GM19468 (cell line): Measurements from ENCODE around the gene FGFBP2.
A peak's percentile ranks its signal among the peaks of the same experiment; 100 is the strongest.

Experiments used
- ATAC-seq: cut with Tn5 transposase; IDR thresholded peaks from one replicate; pipeline ENCODE4 v1.9.1; 2021; ENCODE audit warnings: mild to moderate bottlenecking, moderate library complexity, moderate number of reproducible peaks; ENCODE audit not compliant: unreplicated experiment; ENCODE audit errors: extremely low read depth

FGFBP2 gene, protein sequence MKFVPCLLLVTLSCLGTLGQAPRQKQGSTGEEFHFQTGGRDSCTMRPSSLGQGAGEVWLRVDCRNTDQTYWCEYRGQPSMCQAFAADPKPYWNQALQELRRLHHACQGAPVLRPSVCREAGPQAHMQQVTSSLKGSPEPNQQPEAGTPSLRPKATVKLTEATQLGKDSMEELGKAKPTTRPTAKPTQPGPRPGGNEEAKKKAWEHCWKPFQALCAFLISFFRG

GRCh38 chr4:15963001-15963451 is at the start of gene FGFBP2:
Gene FGFBP2, minus strand, starts transcription at chr4:15963175. Its CDS starts 46 bp downstream, at chr4:15963129.
- ATAC-seq = no peak

DNA sequence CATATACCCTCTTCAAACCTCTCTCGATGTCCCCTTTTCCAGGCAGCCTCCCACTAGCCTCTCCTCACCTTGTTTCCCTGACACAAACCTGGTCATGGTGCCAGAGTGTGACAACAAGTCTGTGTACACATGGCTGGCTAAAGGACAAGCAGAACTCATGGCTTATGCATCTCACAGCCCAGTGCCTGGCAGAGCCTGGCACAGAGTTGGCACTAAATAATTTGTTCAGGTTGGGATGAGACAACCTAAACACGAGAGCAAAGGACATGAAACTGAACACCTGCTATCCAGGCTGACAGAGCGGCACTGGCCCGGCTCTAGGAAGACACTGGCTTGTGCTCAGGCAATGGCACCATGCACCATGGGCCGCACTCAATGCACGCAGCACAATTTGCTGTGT is 48.2 kb upstream of the FGFBP2 start:
- no peak for ATAC-seq

DNA sequence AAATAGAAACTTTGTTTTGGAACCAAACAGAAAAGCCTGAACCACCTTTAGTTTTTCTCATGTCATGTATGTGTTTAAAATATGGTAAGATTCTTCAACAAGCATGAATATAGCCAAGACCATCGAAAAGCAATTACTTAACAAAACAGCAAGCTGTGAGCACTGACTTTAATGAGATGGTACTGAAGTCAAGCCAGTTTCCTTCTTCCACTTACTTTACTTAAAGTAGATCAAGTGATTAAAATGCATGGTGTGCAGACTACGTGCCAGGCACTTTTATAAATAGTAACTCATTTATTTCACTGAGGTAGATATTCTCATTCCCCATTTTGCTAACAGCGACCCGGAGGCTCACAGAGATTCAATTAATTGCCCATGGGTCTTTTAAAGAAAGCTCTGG is 46.2 kb upstream of the FGFBP2 start:
- ATAC-seq = no peak

- ATAC-seq = no peak
Observed at GRCh38 chr4:16007471-16008095, 44.6 kb upstream of the FGFBP2 start.

- no peak for ATAC-seq
Observed at GRCh38 chr4:16006771-16007446, 43.9 kb upstream of the FGFBP2 start.

DNA sequence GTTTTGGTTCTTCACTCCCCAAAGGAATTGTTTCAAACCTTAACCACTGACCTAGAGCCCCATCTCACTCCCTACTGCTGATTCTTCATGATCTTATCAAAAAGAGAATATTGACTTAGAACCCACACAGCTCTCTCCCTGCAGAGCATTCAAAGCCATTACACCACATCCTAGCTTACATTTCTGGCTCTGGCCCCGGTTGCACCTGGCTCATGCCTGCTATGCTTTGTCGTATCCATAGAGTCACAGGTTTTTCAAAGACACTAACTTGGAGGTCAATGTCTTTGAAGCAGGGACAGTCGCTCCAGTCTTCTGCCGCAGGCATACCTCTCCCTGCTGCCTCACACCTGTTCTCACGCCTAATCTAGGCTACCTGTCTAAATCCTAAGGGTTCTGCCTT is 42.7 kb upstream of the FGFBP2 start:
- ATAC-seq = no peak

DNA sequence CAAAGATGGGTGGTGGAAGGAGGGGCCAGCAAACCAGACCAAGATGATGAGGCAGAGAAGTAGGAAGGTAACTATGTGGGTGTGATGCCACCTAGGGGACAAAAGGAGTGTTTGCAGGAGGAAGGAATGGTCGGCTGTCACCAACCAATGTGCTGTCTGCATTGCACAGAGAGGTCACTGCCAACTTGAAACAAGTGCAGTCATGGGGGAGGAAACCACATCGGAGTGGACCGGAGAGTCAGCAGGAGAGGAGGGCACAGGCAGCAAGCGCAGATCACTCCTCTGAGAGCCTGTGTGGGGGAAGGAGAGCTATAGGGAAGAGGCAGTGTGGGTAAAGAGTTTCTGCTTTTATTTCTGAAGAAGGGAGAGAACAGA is 38.5 kb upstream of the FGFBP2 start:
- ATAC-seq = peak; percentile 89

GRCh38 chr4:16000708-16001483 is 37.9 kb upstream of the FGFBP2 start:
- ATAC-seq = no peak

DNA sequence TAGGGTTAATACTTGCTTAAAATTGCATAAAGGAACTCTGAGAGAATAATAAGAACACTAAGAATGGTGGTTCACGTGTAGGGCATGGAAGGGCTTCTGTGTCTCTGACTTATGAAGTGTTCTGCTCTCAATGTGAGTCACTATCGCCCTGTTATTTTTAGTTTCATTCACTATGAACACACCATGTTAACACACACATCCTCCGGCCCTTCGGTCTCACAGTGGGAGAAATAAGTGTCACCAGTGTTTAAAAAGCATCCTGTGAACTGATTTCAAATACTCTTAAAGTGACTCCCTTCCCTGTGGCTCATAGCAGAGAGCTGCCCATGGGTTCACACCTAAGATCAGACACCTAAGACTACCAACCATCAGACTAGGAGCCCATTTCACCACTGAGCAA is 33.8 kb upstream of the FGFBP2 start:
- ATAC-seq = no peak

GRCh38 chr4:15995826-15996225 is 32.9 kb upstream of the FGFBP2 start:
- ATAC-seq = no peak

- ATAC-seq = no peak
Observed at GRCh38 chr4:15992167-15992485, 29.2 kb upstream of the FGFBP2 start.

- ATAC-seq = no peak
Observed at GRCh38 chr4:15990570-15991285, 27.8 kb upstream of the FGFBP2 start.

DNA sequence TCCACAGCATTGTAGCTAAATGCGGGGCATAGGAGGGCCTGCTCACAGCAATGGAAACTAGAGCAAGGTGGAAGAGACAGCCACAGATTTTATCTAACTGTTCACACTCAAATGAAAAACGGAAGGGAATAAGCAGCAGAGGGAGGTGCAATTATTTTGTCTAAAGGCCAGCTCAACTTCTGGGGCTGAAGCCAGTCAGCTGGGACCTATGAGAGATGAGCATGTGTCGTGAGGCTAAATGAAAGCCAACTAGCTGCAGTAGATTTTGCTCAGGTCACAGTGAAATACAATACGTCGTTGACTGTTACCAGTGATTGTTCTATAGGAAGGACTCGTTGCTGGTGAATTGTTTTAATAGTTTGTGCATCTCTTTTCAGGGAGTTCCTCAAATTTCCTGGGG is 26.4 kb upstream of the FGFBP2 start:
- ATAC-seq = no peak

GRCh38 chr4:15988222-15988621 is 25.2 kb upstream of the FGFBP2 start:
- no peak for ATAC-seq

DNA sequence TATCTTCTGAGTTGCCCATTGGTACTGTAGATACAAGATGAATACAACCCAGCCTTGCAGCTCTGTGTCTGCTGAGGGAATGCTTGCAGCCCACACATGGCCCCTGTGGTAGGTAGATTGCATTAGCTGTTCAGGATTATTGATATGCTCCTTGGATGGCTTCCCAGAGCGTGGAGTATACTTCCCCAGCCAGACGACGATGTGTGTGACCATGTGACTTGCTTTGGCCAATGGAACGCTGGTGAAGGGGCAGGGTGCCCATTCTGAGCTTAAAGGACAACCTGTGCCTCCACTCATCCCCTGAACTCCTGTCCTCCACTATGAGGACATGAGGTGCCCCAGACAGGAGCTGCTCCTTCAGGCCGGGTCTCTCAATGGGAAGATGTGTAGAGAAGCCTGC is 23.9 kb upstream of the FGFBP2 start:
- no peak for ATAC-seq

- no peak for ATAC-seq
Observed at GRCh38 chr4:15983610-15984009, 20.6 kb upstream of the FGFBP2 start.

DNA sequence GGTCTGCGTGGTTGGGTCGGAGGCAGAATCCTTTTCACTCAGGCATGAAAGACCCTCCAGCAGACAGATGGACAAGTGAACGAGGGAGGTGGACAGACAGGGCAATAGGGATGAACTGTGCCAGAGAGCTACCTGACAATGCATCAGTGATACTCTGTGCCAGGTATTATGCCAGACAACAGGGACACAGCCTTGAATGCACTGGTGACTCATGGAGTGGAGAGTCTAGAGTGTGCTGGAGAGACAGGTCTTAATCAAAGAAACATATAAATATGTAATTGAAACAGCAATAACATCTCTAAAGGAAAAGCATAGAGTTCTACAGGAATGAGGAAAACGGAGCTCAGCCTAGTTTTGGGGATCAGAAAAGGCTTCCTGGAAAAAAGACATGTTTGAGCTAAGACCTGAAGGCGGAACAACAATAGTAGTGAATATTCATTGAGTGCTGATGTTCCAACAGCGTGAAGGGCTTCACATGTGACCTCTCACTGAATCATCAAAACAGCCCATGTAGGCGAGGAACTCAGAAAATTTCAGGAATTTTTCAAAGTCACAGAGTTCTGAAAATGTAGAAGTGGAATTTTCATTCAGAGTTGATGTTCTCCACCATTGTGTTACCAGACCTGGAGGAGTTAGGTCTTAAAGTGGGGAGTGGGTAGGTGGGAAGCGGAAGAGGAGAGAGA is 20.0 kb upstream of the FGFBP2 start:
- ATAC-seq = no peak

- ATAC-seq = no peak
Observed at GRCh38 chr4:15976456-15977447, 13.8 kb upstream of the FGFBP2 start.
